K562 (cell line): Measurements from ENCODE around the gene MATR3. TPM values are rescaled to one million over a fixed set of nuclear protein-coding genes. Genes with fewer than 3 reads are reported as not detected.
A peak's percentile ranks its signal among the peaks of the same experiment; 100 is the strongest.

ENCODE experiments used
- ASH1L ChIP-seq: fragments of 450-650 bp; IDR thresholded peaks from 2 replicates; pipeline ENCODE4 v1.6.1; 2018; ENCODE audit warnings: borderline replicate concordance, mild to moderate bottlenecking, low read depth; ENCODE audit not compliant: partially characterized antibody
- CBX3 ChIP-seq, 2 experiments: IDR thresholded peaks; 1 replicate in 1 of 2; 2 replicates in 1 of 2; pipeline ENCODE4 v1.6.1; 2012; ENCODE audit warnings: inconsistent platforms in 2 of 2, low read length in 2 of 2, borderline replicate concordance in 1 of 2, control low read depth in 1 of 2
- CREM ChIP-seq: IDR thresholded peaks from 2 replicates; pipeline ENCODE4 v1.6.1; 2014; ENCODE audit warnings: antibody characterized with exemption, low read depth
- NCOA6 ChIP-seq: fragments of 450-650 bp; IDR thresholded peaks from 2 replicates; pipeline ENCODE4 v1.6.1; 2017; ENCODE audit warnings: mild to moderate bottlenecking
- REST ChIP-seq, 2 experiments: fragments of 450-650 bp; formaldehyde crosslinking in 1 of 2; IDR thresholded peaks; 2 replicates each; pipeline versions ENCODE4 v1.4.0 to v1.6.1; 2014 to 2020; ENCODE audit warnings: mild to moderate bottlenecking in 2 of 2, borderline replicate concordance in 1 of 2, low read depth in 1 of 2
- SRSF3 ChIP-seq: fragments of 200-400 bp; formaldehyde crosslinking; IDR thresholded peaks from 2 replicates; pipeline ENCODE4 v1.6.1; 2016; ENCODE audit warnings: mild to moderate bottlenecking, low read length, moderate library complexity; ENCODE audit not compliant: insufficient read depth
- SRSF9 ChIP-seq: fragments of 200-400 bp; formaldehyde crosslinking; IDR thresholded peaks from 2 replicates; pipeline ENCODE4 v1.6.1; 2017; ENCODE audit warnings: low read depth, low read length, borderline replicate concordance
- polyA plus RNA-seq, 8 experiments: library from polyadenylated mRNA; depleted of rRNA in 4 of 8; stranded (reverse) in 5 of 8; unstranded in 3 of 8; fragments of >200 nt; fragmentation: Nextera tagmentation in 2 of 8; fragmentation: Illumina TruSeq in 1 of 8; extraction: Ambion mirVana in 2 of 8; extraction: Trizol in 1 of 8; gene quantifications; 2 replicates each; pipeline versions ENCODE4 v1.2.1 to v1.2.3, GENCODE V29; 2011 to 2014; ENCODE audit warnings: inconsistent platforms in 1 of 8, missing spikeins in 1 of 8
- total RNA-seq, 7 experiments: library from RNA; depleted of rRNA in 6 of 7; stranded (reverse); fragments of >200 nt in 6 of 7; fragmentation: Illumina TruSeq in 2 of 7; extraction: Trizol in 2 of 7; gene quantifications; 2 replicates each; pipeline versions ENCODE4 v1.2.1 to v1.2.3, GENCODE V29; 2011 to 2021; ENCODE audit warnings: low replicate concordance in 1 of 7

MATR3 gene
- total and polyA plus RNA-seq, 9 of the 15 experiments (the other 6 are each of a cell fraction or from before 2014, with no cell fraction given) = 150 to 425 (median 263) TPM

GRCh38 chr5:139295346-139296057 is 2.0 kb downstream of the MATR3 start (continued):
- TF ChIP-seq REST (IDR thresholded peaks at IDR 0.05; ENCODE audit: borderline replicate concordance) (no peak), REST (CRISPR knock-in tag; IDR thresholded peaks at IDR 0.05; ENCODE audit: low read depth) (no peak), ASH1L (peak; percentile 16), SRSF3 (no peak), SRSF9 (no peak), CREM (peak; percentile 42; the same call in 1 of the 2 replicates), CBX3 (IDR thresholded peaks at IDR 0.05; ENCODE audit: borderline replicate concordance in 1 of 2, low read length in 2 of 2) (peak in 1 of 2 experiments; percentile 74; a peak in 1 of 3 replicates), NCOA6 (no peak)
